ENCODE data around the gene DNER. TPM values are rescaled to one million over a fixed set of nuclear protein-coding genes. Genes with fewer than 3 reads are reported as not detected.

Gene DNER
- polyA plus RNA-seq, 3 donors = 0.12 to 0.20 (median 0.16) TPM

DNA sequence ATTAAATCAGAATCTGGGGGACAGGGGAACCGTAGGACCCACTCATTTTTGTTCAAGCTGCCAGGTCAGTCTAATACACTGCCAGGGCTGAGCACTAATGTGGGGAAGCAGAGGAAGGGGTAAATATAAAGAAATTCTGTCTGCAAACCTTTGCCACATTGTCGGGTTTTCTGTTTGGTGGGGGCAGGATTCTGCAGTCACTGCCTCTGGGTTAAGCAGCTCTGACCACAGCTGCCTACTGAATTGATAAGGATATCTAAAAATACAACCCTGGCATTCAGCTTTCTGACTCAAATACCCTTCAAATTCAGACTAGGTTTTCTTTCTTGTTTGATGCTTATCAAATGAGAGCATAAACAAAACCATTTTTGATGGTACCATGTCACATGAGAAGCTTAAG, 6.0 kb downstream of the DNER start:
- H3K9me3 Mint-ChIP-seq = peaks cover 0 to 9% (median 1%) of the 10 kb centered on the region in 7 donors
- TF ChIP-seq, protein P1, sequence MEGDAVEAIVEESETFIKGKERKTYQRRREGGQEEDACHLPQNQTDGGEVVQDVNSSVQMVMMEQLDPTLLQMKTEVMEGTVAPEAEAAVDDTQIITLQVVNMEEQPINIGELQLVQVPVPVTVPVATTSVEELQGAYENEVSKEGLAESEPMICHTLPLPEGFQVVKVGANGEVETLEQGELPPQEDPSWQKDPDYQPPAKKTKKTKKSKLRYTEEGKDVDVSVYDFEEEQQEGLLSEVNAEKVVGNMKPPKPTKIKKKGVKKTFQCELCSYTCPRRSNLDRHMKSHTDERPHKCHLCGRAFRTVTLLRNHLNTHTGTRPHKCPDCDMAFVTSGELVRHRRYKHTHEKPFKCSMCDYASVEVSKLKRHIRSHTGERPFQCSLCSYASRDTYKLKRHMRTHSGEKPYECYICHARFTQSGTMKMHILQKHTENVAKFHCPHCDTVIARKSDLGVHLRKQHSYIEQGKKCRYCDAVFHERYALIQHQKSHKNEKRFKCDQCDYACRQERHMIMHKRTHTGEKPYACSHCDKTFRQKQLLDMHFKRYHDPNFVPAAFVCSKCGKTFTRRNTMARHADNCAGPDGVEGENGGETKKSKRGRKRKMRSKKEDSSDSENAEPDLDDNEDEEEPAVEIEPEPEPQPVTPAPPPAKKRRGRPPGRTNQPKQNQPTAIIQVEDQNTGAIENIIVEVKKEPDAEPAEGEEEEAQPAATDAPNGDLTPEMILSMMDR (IDR thresholded peaks at IDR 0.05) = no peak
- Histone ChIP-seq H3K27ac (ENCODE audit: low read depth in 1 of 2, low read length in 2 of 2) (no peak overlapping the region), H4K20me1 (ENCODE audit: insufficient read depth, low read length) (no peaks in the 10 kb centered on the region), H2AFZ (ENCODE audit: insufficient read depth, low read depth, low read length, poor library complexity, severe bottlenecking) (no peak overlapping the region), H3K27me3 (ENCODE audit: control insufficient read depth in 2 of 2, insufficient read depth in 2 of 2, low read length in 2 of 2) (peaks cover 45 to 47% of the 10 kb centered on the region in 2 donors), H3K79me2 (ENCODE audit: insufficient read depth, low read length) (no peaks in the 10 kb centered on the region), H3K36me3 (replicated peaks in 1 of 2; ENCODE audit: control insufficient read depth in 1 of 2, insufficient read depth in 2 of 2, low read length in 2 of 2) (no peaks in the 10 kb centered on the region), H3K4me1 (ENCODE audit: control insufficient read depth in 1 of 2, insufficient read depth in 2 of 2, low read length in 2 of 2) (no peaks in the 10 kb centered on the region), H3K9me3 (replicated peaks in 1 of 2; ENCODE audit: control insufficient read depth in 1 of 2, insufficient read depth in 1 of 2, low read length in 2 of 2) (peaks cover 0 to 2% of the 10 kb centered on the region in 2 donors), H3K9ac (ENCODE audit: insufficient read depth, low read length, poor library complexity, severe bottlenecking) (no peak overlapping the region), H3K4me2 (replicated peaks; ENCODE audit: extremely low read depth, low read length, poor library complexity, severe bottlenecking) (no peak overlapping the region), H3K4me3 (replicated peaks in 1 of 3; ENCODE audit: low read depth in 2 of 3, low read length in 3 of 3) (no peak overlapping the region)
- H3K27me3 Mint-ChIP-seq (ENCODE audit: low read depth in 3 of 3) = peaks cover 36 to 52% (median 40%) of the 10 kb centered on the region in 3 donors
- H3K27ac Mint-ChIP-seq = no peak overlapping the region
- peaks cover 0 to under 1% of the 10 kb centered on the region in 2 donors for H3K36me3 Mint-ChIP-seq
- intact Hi-C loops (cut with micrococcal nuclease) = no loop called here
- peaks cover under 1% of the 10 kb centered on the region for H3K4me1 Mint-ChIP-seq
- 70% methylated on average over 2 of the region's 2 CpGs for WGBS (ENCODE audit: insufficient coverage)
- no peak overlapping the region for H3K4me3 Mint-ChIP-seq
- no peak for DNase-seq

DNA sequence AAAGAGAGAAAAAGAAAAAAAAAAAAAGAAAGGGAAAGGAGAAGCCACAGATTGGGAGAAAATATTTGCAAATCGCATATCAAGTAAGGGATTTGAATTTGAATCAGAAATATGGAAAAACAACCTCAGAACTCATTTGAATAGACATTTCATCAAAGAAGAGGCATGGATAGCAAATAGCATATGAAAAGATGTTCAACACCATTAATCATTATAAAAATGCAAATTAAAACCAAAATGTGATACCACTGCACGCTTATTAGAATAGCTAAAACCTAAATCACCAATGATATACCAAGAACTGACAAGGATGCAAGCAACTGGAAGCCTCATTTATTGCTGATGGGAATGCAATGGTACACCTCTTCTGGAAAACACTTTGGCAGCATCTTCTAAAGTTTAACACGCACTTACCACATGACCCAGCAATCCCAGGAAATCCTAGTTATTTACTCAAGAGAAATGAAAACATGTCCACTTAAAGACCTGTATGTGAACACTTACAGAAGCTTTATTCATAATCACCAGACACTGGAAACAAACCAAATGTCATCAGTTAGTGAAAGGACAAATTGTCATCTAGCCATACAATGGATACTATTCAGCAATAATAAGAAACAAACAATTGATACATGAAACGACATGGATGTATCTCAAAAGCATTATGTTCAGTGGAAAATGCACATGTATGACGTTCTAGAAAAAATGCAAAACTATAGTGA, 10.3 kb downstream of the DNER start:
- H4K20me1 ChIP-seq (ENCODE audit: insufficient read depth, low read length) = no peaks in the 10 kb centered on the region
- no peaks in the 10 kb centered on the region for H3K36me3 Mint-ChIP-seq
- no peak overlapping the region for H3K9ac ChIP-seq (ENCODE audit: insufficient read depth, low read length, poor library complexity, severe bottlenecking)
- H3K27me3 Mint-ChIP-seq (ENCODE audit: low read depth in 3 of 3) = peaks cover 15 to 23% (median 16%) of the 10 kb centered on the region in 3 donors
- H3K36me3 ChIP-seq (replicated peaks in 1 of 2; ENCODE audit: control insufficient read depth in 1 of 2, insufficient read depth in 2 of 2, low read length in 2 of 2) = no peaks in the 10 kb centered on the region
- DNase-seq = no peak
- TF ChIP-seq, protein P1 (IDR thresholded peaks at IDR 0.05) = no peak
- peaks cover 8% of the 10 kb centered on the region in 2 donors for H3K27me3 ChIP-seq (ENCODE audit: control insufficient read depth in 2 of 2, insufficient read depth in 2 of 2, low read length in 2 of 2)
- no peak overlapping the region for H3K4me3 Mint-ChIP-seq
- no peaks in the 10 kb centered on the region for H3K79me2 ChIP-seq (ENCODE audit: insufficient read depth, low read length)
- no peaks in the 10 kb centered on the region for H3K4me1 Mint-ChIP-seq
- H3K4me2 ChIP-seq (replicated peaks; ENCODE audit: extremely low read depth, low read length, poor library complexity, severe bottlenecking) = no peak overlapping the region
- H3K9me3 Mint-ChIP-seq = peaks cover 0 to 5% (median 2%) of the 10 kb centered on the region in 7 donors
- no peaks in the 10 kb centered on the region for H3K4me1 ChIP-seq (ENCODE audit: control insufficient read depth in 1 of 2, insufficient read depth in 2 of 2, low read length in 2 of 2)
- WGBS (ENCODE audit: insufficient coverage) = 93% methylated on average over 4 of the region's 5 CpGs
- intact Hi-C loops (cut with micrococcal nuclease) = no loop called here
- H3K9me3 ChIP-seq (replicated peaks in 1 of 2; ENCODE audit: control insufficient read depth in 1 of 2, insufficient read depth in 1 of 2, low read length in 2 of 2) = no peaks in the 10 kb centered on the region
- no peak overlapping the region for H3K27ac Mint-ChIP-seq
- H3K4me3 ChIP-seq (replicated peaks in 1 of 3; ENCODE audit: low read depth in 2 of 3, low read length in 3 of 3) = no peak overlapping the region
- no peak overlapping the region for H2AFZ ChIP-seq (ENCODE audit: insufficient read depth, low read depth, low read length, poor library complexity, severe bottlenecking)
- no peak overlapping the region for H3K27ac ChIP-seq (ENCODE audit: low read depth in 1 of 2, low read length in 2 of 2)
